Effector memory CD4-positive, alpha-beta T cell (primary cell): Measurements from ENCODE around the gene SZRD1.

Source experiments
- DNase-seq, 3 donors: peaks; one replicate each; pipeline ENCODE4 v3.0.0-alpha.2; 2020
- H3K27ac ChIP-seq: 2 replicates; pipeline ENCODE4 v1.7.0; 2013; ENCODE audit warnings: mild to moderate bottlenecking, low read length, moderate library complexity; ENCODE audit not compliant: insufficient read depth, poor library complexity, severe bottlenecking
- H3K27me3 ChIP-seq: replicated peaks from 2 replicates; pipeline ENCODE4 v1.7.0; 2013; ENCODE audit warnings: mild to moderate bottlenecking, low read length; ENCODE audit not compliant: insufficient read depth, control insufficient read depth, poor library complexity, severe bottlenecking
- H3K36me3 ChIP-seq: 2 replicates; pipeline ENCODE4 v1.7.0; 2013; ENCODE audit warnings: mild to moderate bottlenecking, low read length, moderate library complexity; ENCODE audit not compliant: control insufficient read depth, insufficient read depth
- H3K4me1 ChIP-seq: 2 replicates; pipeline ENCODE4 v1.7.0; 2013; ENCODE audit warnings: low read length, mild to moderate bottlenecking; ENCODE audit not compliant: control insufficient read depth, insufficient read depth, poor library complexity, severe bottlenecking
- H3K4me3 ChIP-seq: 2 replicates; pipeline ENCODE4 v1.7.0; 2013; ENCODE audit warnings: low read length, low read depth, mild to moderate bottlenecking; ENCODE audit not compliant: insufficient read depth, poor library complexity, severe bottlenecking
- H3K9me3 ChIP-seq: 2 replicates; pipeline ENCODE4 v1.7.0; 2013; ENCODE audit warnings: mild to moderate bottlenecking, low read length, moderate library complexity; ENCODE audit not compliant: control insufficient read depth

The SZRD1 gene

GRCh38 chr1:16447641-16448040, 80.6 kb downstream of the SZRD1 start:
- DNase-seq, result no peak
- H3K4me3 ChIP-seq, result no peak overlapping the region
- peak overlapping the region; percentile 8 for H3K27ac ChIP-seq
- no peaks in the 10 kb centered on the region for H3K9me3 ChIP-seq
- H3K27me3 ChIP-seq, result no peaks in the 10 kb centered on the region
- H3K36me3 ChIP-seq, result peaks cover 82% of the 10 kb centered on the region
- peaks cover 11% of the 10 kb centered on the region for H3K4me1 ChIP-seq
